Hindlimb muscle (tissue), 1 donor: ENCODE measurements around the gene PRUNE1. TPM values are rescaled to one million over a fixed set of nuclear protein-coding genes. Genes with fewer than 3 reads are reported as not detected.

Experiments
- DNase-seq: peaks from one replicate; pipeline ENCODE4 v3.0.0-alpha.2; 2013
- polyA plus RNA-seq: library from polyadenylated mRNA; unstranded; fragments of 120-200 nt; gene quantifications from one replicate; pipeline ENCODE4 v1.2.1, GENCODE V29; 2013; ENCODE audit not compliant: insufficient read length

The PRUNE1 gene
- polyA plus RNA-seq, 1 donor, result 27.1 TPM

DNA sequence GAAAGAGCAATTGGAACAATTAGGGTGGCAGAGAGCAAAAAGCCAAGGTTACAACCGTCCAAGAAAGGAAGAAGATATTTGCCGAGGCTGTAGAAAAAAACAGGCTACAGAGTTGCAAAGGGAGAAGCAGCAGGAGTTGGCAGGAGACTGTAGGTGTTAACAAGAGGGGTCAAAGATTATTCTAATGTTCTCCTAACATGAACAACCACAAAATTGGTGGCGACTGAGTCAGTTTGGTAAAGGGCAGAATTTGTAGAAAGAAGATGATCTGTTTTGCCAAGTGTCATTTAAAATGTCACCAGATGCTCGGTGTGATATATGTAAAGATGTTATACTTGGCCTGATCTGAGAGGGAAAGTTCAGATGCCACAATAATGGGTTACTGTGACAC lies 401 bp upstream of the PRUNE1 start:
- no peak for DNase-seq

GRCh38 chr1:151009206-151009587 lies 948 bp downstream of the PRUNE1 start:
- no peak for DNase-seq

DNA sequence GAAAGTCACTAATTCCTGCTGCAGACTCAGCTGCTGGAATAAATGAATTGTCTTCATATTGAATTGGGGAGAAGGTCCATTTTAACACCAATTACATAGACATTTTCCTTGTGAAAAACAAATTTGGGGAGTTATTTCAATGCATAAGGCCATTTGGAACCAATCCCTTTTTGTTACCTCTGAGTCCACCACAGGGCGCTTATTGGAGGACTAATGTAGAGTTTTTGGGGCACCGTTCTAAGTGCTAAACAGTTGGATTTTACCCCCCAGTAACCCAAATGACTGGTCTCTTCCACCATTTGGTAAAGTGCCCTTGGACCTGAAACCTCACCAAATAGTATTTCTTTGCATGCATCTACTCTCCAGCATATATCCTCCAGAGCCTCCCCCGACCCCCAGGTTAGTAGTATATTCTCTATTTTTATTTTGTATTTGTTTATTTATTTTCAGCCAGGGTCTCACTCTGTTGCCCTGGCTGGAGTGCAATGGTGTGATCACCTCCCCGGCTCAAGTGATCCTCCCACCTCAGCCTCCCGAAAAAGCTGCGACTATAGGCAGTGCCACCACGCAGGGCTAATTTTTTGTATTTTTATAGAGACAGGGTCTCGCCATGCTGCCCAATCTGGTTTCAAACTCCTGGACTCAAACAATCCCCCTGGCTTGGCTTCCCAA lies 1.6 kb downstream of the PRUNE1 start:
- DNase-seq, result no peak

DNA sequence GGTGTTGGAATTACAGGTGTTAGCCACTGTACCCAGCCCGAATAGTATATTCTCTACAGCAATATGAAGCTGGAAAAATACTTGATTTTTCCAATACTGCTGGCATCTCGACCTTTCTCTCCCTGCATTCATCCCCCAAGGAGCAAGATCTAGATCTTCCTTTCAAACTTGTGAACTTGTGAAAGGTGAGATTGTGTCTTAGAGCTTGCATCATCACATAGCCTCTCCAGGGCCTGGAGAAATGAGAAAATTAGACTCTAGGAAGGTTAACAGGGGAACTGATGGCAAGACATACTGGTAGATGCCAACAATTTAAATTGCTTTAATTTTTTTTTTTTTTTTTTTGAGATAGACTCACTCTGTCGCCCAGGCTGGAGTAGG lies 2.1 kb downstream of the PRUNE1 start:
- no peak for DNase-seq

DNA sequence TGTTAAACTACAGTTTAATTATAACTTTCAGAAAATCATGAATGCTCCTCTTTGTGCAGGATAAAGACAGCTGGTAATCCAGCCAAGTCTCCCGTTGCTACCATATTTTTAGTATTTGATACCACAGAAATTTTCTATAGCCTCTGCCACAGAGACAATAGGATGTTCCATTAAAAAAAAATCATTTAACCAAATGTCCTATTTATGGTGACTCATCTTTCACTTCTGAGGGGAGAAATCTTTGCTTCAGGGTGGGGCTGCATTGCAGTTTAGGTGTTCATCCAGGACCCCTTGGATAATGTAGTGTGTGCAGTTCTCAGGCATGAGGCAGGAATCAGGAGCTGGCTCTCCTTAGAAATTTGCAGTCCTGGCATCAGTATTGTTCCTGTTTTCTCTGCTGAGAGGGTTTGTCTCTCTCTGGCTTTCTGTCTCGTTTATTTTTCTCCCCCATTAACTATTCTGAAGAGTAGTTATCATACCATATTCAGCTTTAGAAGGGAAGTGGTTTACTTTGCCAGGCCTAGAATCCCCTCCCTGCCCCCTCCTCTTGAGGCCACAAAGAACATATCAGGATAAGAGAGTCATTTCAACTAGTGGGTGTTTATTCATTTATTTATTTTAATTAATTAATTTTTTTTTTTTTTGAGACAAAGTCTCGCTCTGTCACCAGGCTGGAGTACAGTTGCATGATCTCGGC lies 3.1 kb downstream of the PRUNE1 start:
- DNase-seq, result no peak

- no peak for DNase-seq
These were observed 4.6 kb downstream of the PRUNE1 start for GRCh38 chr1:151012684-151013471.

GRCh38 chr1:151013518-151013917 lies 5.3 kb downstream of the PRUNE1 start:
- DNase-seq, result no peak

DNA sequence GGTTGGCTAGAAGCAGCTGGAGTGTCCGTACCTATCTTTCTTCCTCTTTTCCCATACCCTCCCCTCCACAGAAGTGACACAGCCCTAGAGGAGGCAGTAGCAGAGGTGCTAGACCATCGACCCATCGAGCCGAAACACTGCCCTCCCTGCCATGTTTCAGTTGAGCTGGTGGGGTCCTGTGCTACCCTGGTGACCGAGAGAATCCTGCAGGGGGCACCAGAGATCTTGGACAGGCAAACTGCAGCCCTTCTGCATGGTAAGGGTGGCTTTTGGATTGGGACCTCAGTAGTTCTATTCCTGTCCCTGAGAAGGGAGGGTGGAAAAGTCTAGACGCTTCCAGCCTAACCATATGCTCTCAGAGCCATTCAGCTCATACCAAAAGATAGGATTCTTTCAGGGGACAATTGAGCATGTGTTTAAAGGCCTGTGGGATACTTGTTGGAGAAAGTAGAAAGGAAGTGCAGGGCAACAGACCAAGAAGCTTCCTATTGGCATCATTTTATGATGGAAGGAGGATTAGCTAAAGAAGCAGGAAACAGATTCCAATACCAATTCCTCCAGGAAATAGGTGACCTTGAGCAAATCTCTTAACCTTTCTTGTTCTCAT lies 16.4 kb downstream of the PRUNE1 start:
- peak; percentile 58 for DNase-seq

DNA sequence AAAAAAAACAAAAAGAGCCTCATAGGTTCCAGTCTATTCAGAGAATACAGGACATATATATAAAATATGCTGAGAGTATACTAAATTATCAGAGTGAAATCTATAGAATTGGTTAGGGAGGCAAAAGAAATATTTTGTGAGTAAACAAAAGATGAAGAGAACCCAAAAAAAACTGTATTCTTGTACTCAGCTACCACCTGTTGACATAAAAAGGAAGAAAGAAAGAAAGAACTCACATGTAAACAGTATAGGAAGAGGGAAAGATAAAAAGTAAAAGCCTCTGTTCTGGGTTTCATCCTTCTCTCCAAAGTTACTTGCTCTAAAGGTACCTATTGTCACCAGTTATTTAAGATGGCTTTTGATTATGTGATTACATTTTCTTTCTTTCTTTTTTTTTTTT lies 18.2 kb downstream of the PRUNE1 start:
- DNase-seq, result no peak

- DNase-seq, result no peak
These were observed 23.9 kb downstream of the PRUNE1 start for GRCh38 chr1:151032164-151032563.

DNA sequence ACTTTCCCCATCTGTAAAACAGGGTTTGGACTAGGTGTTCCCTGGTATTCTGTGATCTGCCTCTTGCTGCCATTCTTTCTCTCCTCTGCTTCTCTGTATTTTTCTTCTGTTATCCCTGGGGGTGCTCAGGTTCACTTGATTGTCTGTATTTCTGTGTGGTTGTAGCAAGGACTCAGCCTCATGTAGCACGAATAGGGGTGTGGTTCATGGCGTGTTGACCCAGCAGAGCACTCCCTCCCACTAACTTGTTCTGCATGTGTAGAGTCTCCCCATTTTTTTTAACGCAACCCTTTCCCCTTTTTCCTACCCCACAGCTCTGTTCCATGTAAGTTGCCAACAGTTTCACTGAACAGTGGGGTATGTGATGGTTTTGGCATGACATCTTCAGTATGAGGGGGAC lies 26.9 kb downstream of the PRUNE1 start:
- no peak for DNase-seq

- DNase-seq, result no peak
These were observed 28.1 kb downstream of the PRUNE1 start, which contains the start of gene BNIPL for GRCh38 chr1:151036356-151036755. BNIPL (plus strand) TSS chr1:151036586; CDS start chr1:151036726, 140 bp downstream.

GRCh38 chr1:151037032-151037431 lies 28.8 kb downstream of the PRUNE1 start:
- no peak for DNase-seq

DNA sequence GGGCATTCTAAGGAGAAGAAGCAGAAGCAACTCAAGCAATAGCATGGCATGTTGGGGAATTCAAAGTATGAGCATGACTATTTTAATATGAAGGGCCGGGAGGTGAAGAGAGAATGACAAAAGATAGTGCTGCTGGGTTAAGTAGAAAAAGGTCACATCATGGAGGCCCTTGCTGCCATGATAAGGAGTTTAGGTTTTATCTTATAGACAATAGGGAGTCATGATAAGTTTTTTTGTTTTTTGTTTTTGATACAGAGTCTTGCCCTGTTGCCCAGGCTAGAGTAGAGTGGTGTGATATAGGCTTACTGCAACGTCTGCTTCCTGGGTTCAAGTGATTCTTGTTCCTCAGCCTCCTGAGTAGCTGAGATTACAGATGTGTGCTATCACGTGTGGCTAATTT lies 31.3 kb downstream of the PRUNE1 start:
- DNase-seq, result no peak

GRCh38 chr1:151043163-151043562 lies 34.9 kb downstream of the PRUNE1 start:
- no peak for DNase-seq

- peak; percentile 88 for DNase-seq
These were observed 39.3 kb downstream of the PRUNE1 start, which contains the start of gene C1orf56 for GRCh38 chr1:151047591-151047924. C1orf56 (plus strand) TSS chr1:151047751; CDS start chr1:151047848, 97 bp downstream.

GRCh38 chr1:151047925-151048644 lies 39.8 kb downstream of the PRUNE1 start:
- DNase-seq, result peak; percentile 61

GRCh38 chr1:151048645-151049032 lies 40.4 kb downstream of the PRUNE1 start:
- no peak for DNase-seq

DNA sequence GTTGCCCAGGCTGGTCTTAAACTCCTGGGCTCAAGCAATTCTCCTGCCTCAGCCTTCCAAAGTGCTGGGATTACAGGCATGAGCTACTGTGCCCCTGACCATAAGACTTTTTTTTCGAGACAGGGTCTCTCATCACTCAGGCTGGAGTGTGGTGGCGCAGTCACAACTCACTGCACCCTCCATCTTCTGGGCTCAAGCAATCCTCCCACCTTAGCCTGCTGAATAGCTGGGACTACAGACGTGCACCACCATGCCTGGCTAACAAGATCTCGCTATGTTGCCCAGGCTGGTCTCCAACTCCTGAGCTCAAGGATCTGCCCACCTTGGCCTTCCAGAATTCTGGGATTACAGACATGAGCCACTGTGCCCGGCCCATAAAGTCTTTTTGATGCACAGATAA lies 41.2 kb downstream of the PRUNE1 start:
- no peak for DNase-seq

- no peak for DNase-seq
These were observed 41.9 kb downstream of the PRUNE1 start for GRCh38 chr1:151050051-151050688.

DNA sequence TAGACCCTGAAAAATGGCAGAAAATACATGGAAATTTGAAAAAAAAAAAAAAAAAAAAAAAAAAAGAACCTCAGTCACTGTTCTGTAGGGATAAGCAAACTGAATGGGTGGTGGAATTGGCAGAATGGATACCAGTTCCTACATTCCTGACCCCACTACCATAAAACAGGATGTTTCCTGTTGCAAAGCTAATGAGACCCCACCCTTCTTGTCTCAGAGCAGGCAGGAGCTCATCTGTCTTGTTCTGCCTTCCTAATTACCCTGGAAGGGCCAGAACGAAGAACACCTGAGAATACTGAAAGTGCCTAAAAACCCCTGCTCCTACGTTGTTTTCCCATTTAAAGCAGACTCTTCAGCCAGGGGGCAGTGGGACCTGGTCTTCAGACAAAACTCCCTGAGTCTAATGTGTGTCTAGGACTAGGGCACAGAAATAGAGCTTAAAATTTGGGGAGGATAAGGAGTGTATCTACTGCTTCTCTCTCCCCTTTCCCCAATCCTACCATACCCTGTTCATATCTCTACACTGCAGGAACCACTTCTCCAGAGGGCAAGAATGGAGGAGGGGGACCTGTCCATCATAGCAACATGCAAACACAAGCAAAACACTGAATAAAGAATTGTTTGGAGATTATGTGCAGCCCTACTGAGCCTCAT lies 43.2 kb downstream of the PRUNE1 start:
- DNase-seq, result no peak
